Endodermal cell (in vitro differentiated cells): Measurements from ENCODE around the gene ZMIZ1. TPM values are rescaled to one million over a fixed set of nuclear protein-coding genes. Genes with fewer than 3 reads are reported as not detected.
A peak's percentile ranks its signal among the peaks of the same experiment; 100 is the strongest.

Source experiments
- DNase-seq: peaks from one replicate; pipeline ENCODE4 v3.0.0-alpha.2; 2017
- H3K27ac ChIP-seq: 2 replicates; pipeline ENCODE4 v1.5.1; 2013; ENCODE audit warnings: mild to moderate bottlenecking, low read depth, low read length, moderate library complexity
- H3K27me3 ChIP-seq: 2 replicates; pipeline ENCODE4 v1.6.1; 2013; ENCODE audit warnings: mild to moderate bottlenecking, low read length, moderate library complexity; ENCODE audit not compliant: insufficient read depth, control insufficient read depth, poor library complexity, severe bottlenecking
- H3K36me3 ChIP-seq: 2 replicates; pipeline ENCODE4 v1.7.0; 2013; ENCODE audit warnings: mild to moderate bottlenecking, low read length, moderate library complexity; ENCODE audit not compliant: control insufficient read depth, insufficient read depth
- H3K4me1 ChIP-seq: one replicate; pipeline ENCODE4 v1.7.0; 2013; ENCODE audit warnings: low read length; ENCODE audit not compliant: control insufficient read depth, insufficient read depth
- H3K4me3 ChIP-seq: 2 replicates; pipeline ENCODE4 v1.5.1; 2013; ENCODE audit warnings: mild to moderate bottlenecking, low read length, moderate library complexity
- H3K9ac ChIP-seq: 2 replicates; pipeline ENCODE4 v1.6.1; 2013; ENCODE audit warnings: mild to moderate bottlenecking, low read length, moderate library complexity; ENCODE audit not compliant: poor library complexity, severe bottlenecking; ENCODE audit errors: extremely low read depth
- H3K9me3 ChIP-seq: 2 replicates; pipeline ENCODE4 v1.6.1; 2013; ENCODE audit warnings: mild to moderate bottlenecking, low read length, moderate library complexity; ENCODE audit not compliant: control insufficient read depth
- H3K27ac Mint-ChIP-seq: 2 replicates; pipeline ENCODE4 v1.8.0; 2020; ENCODE audit warnings: mixed read lengths
- H3K27me3 Mint-ChIP-seq: 2 replicates; pipeline ENCODE4 v1.8.0; 2021; ENCODE audit warnings: mild to moderate bottlenecking, mixed read lengths; ENCODE audit not compliant: insufficient read depth
- H3K36me3 Mint-ChIP-seq: 2 replicates; pipeline ENCODE4 v1.8.0; 2020; ENCODE audit warnings: low read depth, mixed read lengths
- H3K4me1 Mint-ChIP-seq: 2 replicates; pipeline ENCODE4 v1.8.0; 2020; ENCODE audit warnings: mixed read lengths
- H3K4me3 Mint-ChIP-seq: 2 replicates; pipeline ENCODE4 v1.8.0; 2020; ENCODE audit warnings: mild to moderate bottlenecking, moderate library complexity, mixed read lengths
- H3K9me3 Mint-ChIP-seq: 2 replicates; pipeline ENCODE4 v1.8.0; 2020; ENCODE audit warnings: mild to moderate bottlenecking, mixed read lengths
- WGBS, 2 experiments: methylation state at CpG; one replicate each; pipeline versions ENCODE4 v1.1.5 to v1.1.7; 2013; ENCODE audit warnings: missing lambda C conversion rate in 2 of 2, mixed read lengths in 1 of 2; ENCODE audit not compliant: insufficient coverage in 1 of 2, insufficient read length in 1 of 2; 5-methylcytosine and 5-hydroxymethylcytosine counted together
- total RNA-seq, 2 donors: library from RNA; stranded (reverse); fragmentation: NEBNext Ultra II Directional in 1 of 2; extraction: Animal tissue kit (Norgen Biotek cat#: 25700) in 1 of 2; gene quantifications; 2 replicates in 1 of 2; 3 replicates in 1 of 2; pipeline ENCODE4 v1.2.1, GENCODE V29; 2021
- TF ChIP-seq, protein P1 (sequence below): fragments of 200-600 bp; sonication (generic); conservative IDR thresholded peaks from 2 replicates; pipeline ENCODE4 v1.5.0; 2021; ENCODE audit warnings: antibody characterized with exemption, mild to moderate bottlenecking

The ZMIZ1 gene
- total RNA-seq, 2 donors from 2014 or later = 65.3 to 67.5 TPM

- no peak overlapping the region for H3K9ac ChIP-seq
- no peaks in the 10 kb centered on the region for H3K27me3 ChIP-seq
- H3K4me3 ChIP-seq = no peak overlapping the region
- no peak overlapping the region for H3K4me3 Mint-ChIP-seq
- no peaks in the 10 kb centered on the region for H3K36me3 ChIP-seq
- H3K27ac Mint-ChIP-seq = peak overlapping the region; percentile 59
- WGBS, 2 experiments = 89 to 91% methylated on average over 5 to 8 of the region's 8 CpGs
- H3K4me1 ChIP-seq = peaks cover 23% of the 10 kb centered on the region
- no peaks in the 10 kb centered on the region for H3K9me3 ChIP-seq
- H3K27ac ChIP-seq = no peak overlapping the region
- TF ChIP-seq, protein P1, sequence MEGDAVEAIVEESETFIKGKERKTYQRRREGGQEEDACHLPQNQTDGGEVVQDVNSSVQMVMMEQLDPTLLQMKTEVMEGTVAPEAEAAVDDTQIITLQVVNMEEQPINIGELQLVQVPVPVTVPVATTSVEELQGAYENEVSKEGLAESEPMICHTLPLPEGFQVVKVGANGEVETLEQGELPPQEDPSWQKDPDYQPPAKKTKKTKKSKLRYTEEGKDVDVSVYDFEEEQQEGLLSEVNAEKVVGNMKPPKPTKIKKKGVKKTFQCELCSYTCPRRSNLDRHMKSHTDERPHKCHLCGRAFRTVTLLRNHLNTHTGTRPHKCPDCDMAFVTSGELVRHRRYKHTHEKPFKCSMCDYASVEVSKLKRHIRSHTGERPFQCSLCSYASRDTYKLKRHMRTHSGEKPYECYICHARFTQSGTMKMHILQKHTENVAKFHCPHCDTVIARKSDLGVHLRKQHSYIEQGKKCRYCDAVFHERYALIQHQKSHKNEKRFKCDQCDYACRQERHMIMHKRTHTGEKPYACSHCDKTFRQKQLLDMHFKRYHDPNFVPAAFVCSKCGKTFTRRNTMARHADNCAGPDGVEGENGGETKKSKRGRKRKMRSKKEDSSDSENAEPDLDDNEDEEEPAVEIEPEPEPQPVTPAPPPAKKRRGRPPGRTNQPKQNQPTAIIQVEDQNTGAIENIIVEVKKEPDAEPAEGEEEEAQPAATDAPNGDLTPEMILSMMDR = no peak
- DNase-seq = no peak
- H3K9me3 Mint-ChIP-seq = no peaks in the 10 kb centered on the region
- peaks cover 73% of the 10 kb centered on the region for H3K4me1 Mint-ChIP-seq
- H3K36me3 Mint-ChIP-seq = no peaks in the 10 kb centered on the region
- no peaks in the 10 kb centered on the region for H3K27me3 Mint-ChIP-seq
Measured at GRCh38 chr10:79082631-79083596, 14.1 kb downstream of the ZMIZ1 start.

DNA sequence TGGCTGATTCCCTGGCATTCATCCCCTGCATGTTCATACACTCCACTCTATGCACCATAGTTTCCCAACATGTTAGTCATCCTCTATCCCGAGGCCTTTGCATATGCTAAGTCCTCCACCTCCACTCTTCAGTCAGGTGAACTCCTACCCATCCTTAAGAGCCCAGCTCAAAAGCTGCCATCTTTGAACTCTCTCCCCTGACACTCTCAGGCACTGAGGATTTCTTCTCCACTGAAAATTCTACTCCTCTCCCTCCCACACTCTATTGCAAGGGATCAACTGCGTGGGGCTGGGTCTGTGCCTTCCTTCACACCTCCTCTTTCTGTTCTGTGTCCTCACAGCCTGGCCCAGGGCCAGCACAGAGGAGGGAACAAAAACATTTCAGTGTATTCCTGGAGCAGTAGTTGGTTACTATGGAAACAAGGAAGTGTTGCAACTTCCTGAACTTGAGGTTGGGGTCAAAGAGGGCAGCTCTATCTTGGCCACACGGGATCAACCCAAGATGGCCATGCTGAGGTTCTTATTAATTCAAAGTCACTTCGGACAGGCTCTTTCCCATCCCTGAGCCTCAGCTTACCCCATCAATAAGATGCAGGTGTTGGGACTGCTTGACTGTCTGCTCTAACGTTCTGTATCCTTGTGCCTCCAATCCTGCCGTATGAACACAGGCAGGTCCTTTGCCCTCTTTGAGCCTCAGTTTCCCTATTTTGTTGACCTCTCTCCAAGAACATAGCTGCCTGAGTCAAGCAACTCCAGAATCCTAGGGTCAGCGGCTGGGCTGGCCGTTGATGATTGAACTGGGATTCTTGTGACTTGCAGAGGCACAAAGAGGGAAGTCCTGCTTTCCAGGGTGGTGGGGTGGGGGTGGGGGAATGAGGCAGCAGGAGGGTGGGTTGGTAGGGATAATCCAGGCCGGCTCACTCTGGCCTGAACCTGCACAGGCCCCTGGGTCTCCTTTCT is 15.5 kb downstream of the ZMIZ1 start:
- H3K27ac ChIP-seq = no peak overlapping the region
- peak overlapping the region; percentile 59 for H3K27ac Mint-ChIP-seq
- H3K9me3 Mint-ChIP-seq = no peaks in the 10 kb centered on the region
- no peaks in the 10 kb centered on the region for H3K27me3 ChIP-seq
- TF ChIP-seq, protein P1 = no peak
- H3K36me3 ChIP-seq = no peaks in the 10 kb centered on the region
- H3K9me3 ChIP-seq = no peaks in the 10 kb centered on the region
- H3K9ac ChIP-seq = no peak overlapping the region
- no peak for DNase-seq
- no peak overlapping the region for H3K4me3 ChIP-seq
- peaks cover 18% of the 10 kb centered on the region for H3K4me1 ChIP-seq
- no peaks in the 10 kb centered on the region for H3K36me3 Mint-ChIP-seq
- H3K4me3 Mint-ChIP-seq = no peak overlapping the region
- no peaks in the 10 kb centered on the region for H3K27me3 Mint-ChIP-seq
- 77% methylated on average over 6 to 9 of the region's 9 CpGs for WGBS, 2 experiments
- peaks cover 73% of the 10 kb centered on the region for H3K4me1 Mint-ChIP-seq

GRCh38 chr10:79084972-79085597 is 16.3 kb downstream of the ZMIZ1 start:
- Mint-ChIP-seq H3K36me3 (no peaks in the 10 kb centered on the region), H3K4me3 (no peak overlapping the region), H3K9me3 (no peaks in the 10 kb centered on the region), H3K27ac (no peak overlapping the region), H3K27me3 (no peaks in the 10 kb centered on the region), H3K4me1 (peaks cover 73% of the 10 kb centered on the region)
- Histone ChIP-seq H3K36me3 (no peaks in the 10 kb centered on the region), H3K27me3 (no peaks in the 10 kb centered on the region), H3K27ac (no peak overlapping the region), H3K4me1 (peaks cover 18% of the 10 kb centered on the region), H3K9ac (no peak overlapping the region), H3K9me3 (no peaks in the 10 kb centered on the region), H3K4me3 (no peak overlapping the region)
- DNase-seq = no peak
- TF ChIP-seq, protein P1 = no peak
- 95 to 100% methylated on average over 9 to 14 of the region's 14 CpGs for WGBS, 2 experiments
